Keratinocyte (primary cell): ENCODE measurements around the gene SCAI. TPM values are rescaled to one million over a fixed set of nuclear protein-coding genes. Genes with fewer than 3 reads are reported as not detected.

Experiments
- DNase-seq: peaks from one replicate; pipeline ENCODE4 v3.0.0-alpha.2; 2011; ENCODE audit warnings: low read depth, missing footprints, low spot score
- FAIRE-seq: peaks from 2 replicates; lab custom pipeline; 2011; peaks lifted over from hg19 to GRCh38; lab: Jason Lieb, UNC
- H2AFZ ChIP-seq: 2 replicates; pipeline ENCODE4 v1.6.0; 2012; ENCODE audit warnings: low read length, control low read depth, inconsistent platforms; ENCODE audit not compliant: control insufficient read depth
- H3K27ac ChIP-seq: 2 replicates; pipeline ENCODE4 v1.5.1; 2011; ENCODE audit warnings: low read length; ENCODE audit not compliant: control insufficient read depth, insufficient read depth
- H3K27me3 ChIP-seq: 3 replicates; pipeline ENCODE4 v1.6.0; 2011; ENCODE audit warnings: low read length; ENCODE audit not compliant: control insufficient read depth, insufficient read depth; ENCODE audit errors: extremely low read depth
- H3K36me3 ChIP-seq, 2 experiments: 2 replicates in 1 of 2; 3 replicates in 1 of 2; pipeline ENCODE4 v1.5.1; 2011; ENCODE audit warnings: low read length in 2 of 2, mild to moderate bottlenecking in 1 of 2; ENCODE audit not compliant: control insufficient read depth in 2 of 2, insufficient read depth in 2 of 2; ENCODE audit errors: extremely low read depth in 1 of 2
- H3K4me1 ChIP-seq: 3 replicates; pipeline ENCODE4 v1.5.1; 2011; ENCODE audit warnings: low read length; ENCODE audit not compliant: control insufficient read depth, insufficient read depth; ENCODE audit errors: extremely low read depth
- H3K4me2 ChIP-seq: 3 replicates; pipeline ENCODE4 v1.6.0; 2011; ENCODE audit warnings: low read depth, low read length; ENCODE audit not compliant: control insufficient read depth, insufficient read depth; ENCODE audit errors: extremely low read depth
- H3K4me3 ChIP-seq, 3 experiments: fragments of 200-600 bp in 1 of 3; sonication (generic) in 1 of 3; 2 replicates in 2 of 3; 3 replicates in 1 of 3; pipeline ENCODE4 v1.5.1; 2011 to 2016; ENCODE audit warnings: low read length in 3 of 3, mild to moderate bottlenecking in 3 of 3, control low read depth in 2 of 3, inconsistent platforms in 1 of 3, low read depth in 1 of 3, mixed read lengths in 1 of 3, mixed run types in 1 of 3, moderate library complexity in 1 of 3; ENCODE audit not compliant: control insufficient read depth in 2 of 3, insufficient read depth in 2 of 3; ENCODE audit errors: extremely low read depth in 1 of 3
- H3K79me2 ChIP-seq: 2 replicates; pipeline ENCODE4 v1.6.0; 2012; ENCODE audit warnings: low read length; ENCODE audit not compliant: control insufficient read depth, insufficient read depth
- H3K9ac ChIP-seq: 3 replicates; pipeline ENCODE4 v1.6.0; 2011; ENCODE audit warnings: low read length; ENCODE audit not compliant: control insufficient read depth, insufficient read depth; ENCODE audit errors: extremely low read depth
- H3K9me1 ChIP-seq: 3 replicates; pipeline ENCODE4 v1.6.0; 2011; ENCODE audit warnings: low read length; ENCODE audit not compliant: control insufficient read depth, insufficient read depth; ENCODE audit errors: extremely low read depth
- H3K9me3 ChIP-seq: 2 replicates; pipeline ENCODE4 v1.5.1; 2012; ENCODE audit warnings: low read depth, low read length; ENCODE audit not compliant: control insufficient read depth
- H4K20me1 ChIP-seq: 3 replicates; pipeline ENCODE4 v1.6.0; 2011; ENCODE audit warnings: low read length; ENCODE audit not compliant: control insufficient read depth, insufficient read depth; ENCODE audit errors: extremely low read depth
- EZH2 ChIP-seq: IDR thresholded peaks from one replicate; pipeline ENCODE4 v1.6.1; 2012; ENCODE audit warnings: inconsistent platforms, mild to moderate bottlenecking, low read length, moderate library complexity
- dilution Hi-C: fragments of 300-500 bp; cut with MboI; formaldehyde crosslinking; loops from one replicate; pipeline ENCODE4 v1.7.0; 2020; ENCODE audit warnings: low sequenced_read_pairs; ENCODE audit not compliant: extremely low pct_ligation_motif_present
- polyA plus RNA-seq, 5 experiments: library from polyadenylated mRNA; depleted of rRNA in 3 of 5; stranded (reverse) in 3 of 5; stranded (forward) in 1 of 5; unstranded in 1 of 5; fragments of >200 nt; gene quantifications; 1 replicate in 1 of 5; 2 replicates in 3 of 5; 3 replicates in 1 of 5; pipeline versions ENCODE4 v1.2.1 to v1.2.3, GENCODE V29; 2011 to 2012; ENCODE audit warnings: missing spikeins in 2 of 5, low read depth in 1 of 5, low replicate concordance in 1 of 5
- TF ChIP-seq, protein P1 (sequence below), 3 experiments: IDR thresholded peaks in 1 of 3; conservative IDR thresholded peaks in 1 of 3; optimal IDR thresholded peaks in 1 of 3; 2 replicates in 2 of 3; 3 replicates in 1 of 3; pipeline versions ENCODE3 to v1.5.1; 2011; ENCODE audit warnings: low read length in 3 of 3, mild to moderate bottlenecking in 3 of 3, moderate library complexity in 2 of 3, control low read depth in 1 of 3, inconsistent platforms in 1 of 3; ENCODE audit not compliant: insufficient read depth in 2 of 3; ENCODE audit errors: extremely low read depth in 1 of 3

The SCAI gene
- polyA plus RNA-seq, 1 donor (not counting 4 experiments of a cell fraction or from before 2014, with no cell fraction given): 3.0 TPM

DNA sequence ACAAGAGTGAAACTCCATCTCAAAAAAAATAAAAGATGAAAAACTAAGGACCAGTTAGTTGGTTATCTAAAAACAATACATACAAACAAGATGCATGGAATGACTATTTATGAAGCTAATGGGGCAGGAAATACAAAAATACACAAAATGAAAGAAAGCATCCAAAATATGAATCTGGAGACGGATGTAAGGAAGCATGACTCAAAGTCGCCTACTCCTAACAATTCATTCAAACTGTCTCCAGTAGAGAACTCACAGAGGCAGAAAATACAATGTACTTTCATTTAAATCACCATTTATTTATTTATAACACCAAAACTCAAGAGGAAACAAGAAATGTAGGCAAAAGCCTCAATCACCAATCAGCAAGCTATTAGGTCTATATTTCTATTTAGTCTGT lies 68.4 kb downstream of the SCAI start:
- no peak for FAIRE-seq
- Histone ChIP-seq H3K9me1 (no peaks in the 10 kb centered on the region), H3K9ac (no peak overlapping the region), H3K27ac (no peak overlapping the region), H3K79me2 (no peaks in the 10 kb centered on the region), H3K27me3 (no peaks in the 10 kb centered on the region), H4K20me1 (no peaks in the 10 kb centered on the region), H3K9me3 (no peaks in the 10 kb centered on the region), H3K4me1 (no peaks in the 10 kb centered on the region), H3K36me3 (no peaks in the 10 kb centered on the region), H2AFZ (no peak overlapping the region), H3K4me3 (no peak overlapping the region), H3K4me2 (no peak overlapping the region)
- no peak for DNase-seq
- dilution Hi-C loops: no loop called here
- TF ChIP-seq, protein P1, sequence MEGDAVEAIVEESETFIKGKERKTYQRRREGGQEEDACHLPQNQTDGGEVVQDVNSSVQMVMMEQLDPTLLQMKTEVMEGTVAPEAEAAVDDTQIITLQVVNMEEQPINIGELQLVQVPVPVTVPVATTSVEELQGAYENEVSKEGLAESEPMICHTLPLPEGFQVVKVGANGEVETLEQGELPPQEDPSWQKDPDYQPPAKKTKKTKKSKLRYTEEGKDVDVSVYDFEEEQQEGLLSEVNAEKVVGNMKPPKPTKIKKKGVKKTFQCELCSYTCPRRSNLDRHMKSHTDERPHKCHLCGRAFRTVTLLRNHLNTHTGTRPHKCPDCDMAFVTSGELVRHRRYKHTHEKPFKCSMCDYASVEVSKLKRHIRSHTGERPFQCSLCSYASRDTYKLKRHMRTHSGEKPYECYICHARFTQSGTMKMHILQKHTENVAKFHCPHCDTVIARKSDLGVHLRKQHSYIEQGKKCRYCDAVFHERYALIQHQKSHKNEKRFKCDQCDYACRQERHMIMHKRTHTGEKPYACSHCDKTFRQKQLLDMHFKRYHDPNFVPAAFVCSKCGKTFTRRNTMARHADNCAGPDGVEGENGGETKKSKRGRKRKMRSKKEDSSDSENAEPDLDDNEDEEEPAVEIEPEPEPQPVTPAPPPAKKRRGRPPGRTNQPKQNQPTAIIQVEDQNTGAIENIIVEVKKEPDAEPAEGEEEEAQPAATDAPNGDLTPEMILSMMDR (optimal IDR thresholded peaks at IDR 0.05 in 1 of 3, IDR thresholded peaks at IDR 0.05 in 1 of 3, conservative IDR thresholded peaks at IDR 0.05 in 1 of 3; ENCODE audit: extremely low read depth in 1 of 3, insufficient read depth in 2 of 3, low read length in 3 of 3): no peak
- no peak for TF ChIP-seq EZH2

- no peaks in the 10 kb centered on the region for H4K20me1 ChIP-seq
- no peak overlapping the region for H3K4me3 ChIP-seq
- H3K36me3 ChIP-seq: no peaks in the 10 kb centered on the region
- FAIRE-seq (no peak), DNase-seq (no peak)
- H3K9ac ChIP-seq: peak overlapping the region; percentile 3
- no peaks in the 10 kb centered on the region for H3K79me2 ChIP-seq
- no peaks in the 10 kb centered on the region for H3K9me3 ChIP-seq
- no peaks in the 10 kb centered on the region for H3K9me1 ChIP-seq
- no peak for TF ChIP-seq EZH2
- TF ChIP-seq, protein P1 (optimal IDR thresholded peaks at IDR 0.05 in 1 of 3, IDR thresholded peaks at IDR 0.05 in 1 of 3, conservative IDR thresholded peaks at IDR 0.05 in 1 of 3; ENCODE audit: extremely low read depth in 1 of 3, insufficient read depth in 2 of 3, low read length in 3 of 3): no peak
- no peaks in the 10 kb centered on the region for H3K4me1 ChIP-seq
- dilution Hi-C loops: no loop called here
- H3K4me2 ChIP-seq: peak overlapping the region; percentile 23
- peak overlapping the region; percentile 72 for H2AFZ ChIP-seq
- H3K27me3 ChIP-seq: no peaks in the 10 kb centered on the region
- H3K27ac ChIP-seq: no peak overlapping the region
Measured at GRCh38 chr9:125066839-125067619, 76.3 kb downstream of the SCAI start.
